Epithelial cell of esophagus (primary cell): ENCODE measurements around the gene OTULINL.

Source experiments
- DNase-seq: peaks from one replicate; pipeline ENCODE4 v3.0.0; 2010; ENCODE audit warnings: low read depth
- H3K4me3 ChIP-seq: 2 replicates; pipeline ENCODE4 v1.5.1; 2011; ENCODE audit warnings: mild to moderate bottlenecking, low read length, control low read depth
- CTCF ChIP-seq: IDR thresholded peaks from 2 replicates; pipeline ENCODE4 v1.5.1; 2011; ENCODE audit warnings: low read depth, mild to moderate bottlenecking, low read length, control low read depth, inconsistent platforms; ENCODE audit not compliant: insufficient read depth; ENCODE audit errors: missing control alignments

Gene OTULINL

GRCh38 chr5:14581891-14582796 lies 552 bp downstream of the OTULINL start:
- H3K4me3 ChIP-seq, result peak overlapping the region; percentile 46
- TF ChIP-seq CTCF, result peak; percentile 44
- DNase-seq, result peak; percentile 49

GRCh38 chr5:14582797-14583137 lies 1.2 kb downstream of the OTULINL start:
- H3K4me3 ChIP-seq, result no peak overlapping the region
- no peak for DNase-seq
- no peak for TF ChIP-seq CTCF

GRCh38 chr5:14584848-14585247 lies 3.3 kb downstream of the OTULINL start:
- no peak for DNase-seq
- no peak for TF ChIP-seq CTCF
- no peak overlapping the region for H3K4me3 ChIP-seq

GRCh38 chr5:14587150-14587549 lies 5.6 kb downstream of the OTULINL start:
- DNase-seq, result no peak
- TF ChIP-seq CTCF, result no peak
- H3K4me3 ChIP-seq, result no peak overlapping the region

- TF ChIP-seq CTCF, result no peak
- DNase-seq, result no peak
- no peak overlapping the region for H3K4me3 ChIP-seq
These were observed 6.6 kb downstream of the OTULINL start for GRCh38 chr5:14588145-14588544.

- H3K4me3 ChIP-seq, result no peak overlapping the region
- no peak for TF ChIP-seq CTCF
- no peak for DNase-seq
These were observed 7.4 kb downstream of the OTULINL start for GRCh38 chr5:14588758-14589543.
